Measurements from ENCODE around the gene STAU1.
"Not testable (repeated sequence)": the region's sequence is repeated elsewhere in the genome, so short reads cannot be mapped to it uniquely, and the experiment has no call there.

Gene STAU1

DNA sequence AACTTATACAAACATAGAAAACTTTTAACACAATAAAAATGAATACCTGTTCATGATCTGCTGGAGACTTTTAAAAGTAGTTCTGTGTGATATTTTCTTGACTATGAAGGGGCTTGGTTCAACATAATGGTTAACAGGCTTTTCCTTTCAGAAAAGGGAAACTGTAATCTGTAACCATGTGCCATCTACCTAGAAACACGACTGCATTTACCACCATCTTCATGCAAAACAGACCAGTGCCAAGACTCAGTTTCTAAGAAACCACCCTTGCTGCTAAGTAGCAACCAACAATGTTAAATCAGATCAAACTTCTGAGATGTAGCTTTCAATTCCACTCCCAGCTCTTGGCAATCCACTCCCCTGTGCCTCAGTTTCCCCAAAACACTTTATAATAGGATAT is 15.7 kb downstream of the STAU1 start:
- Histone ChIP-seq H3K79me2 (ENCODE audit: insufficient read depth, low read depth) (peaks cover 60% of the 10 kb centered on the region; the same call in 1 of the 2 replicates), H3K4me2 (no peak overlapping the region), H4K20me1 (ENCODE audit: insufficient read depth) (0 out of 2 replicates have a peak, but pooled peaks cover 3% of the 10 kb centered on the region), H3K4me3 (IDR thresholded peaks at IDR 0.05; ENCODE audit: insufficient read depth, low read depth, low read length) (no peak overlapping the region), H3K27me3 (ENCODE audit: insufficient read depth, low read depth) (no peaks in the 10 kb centered on the region), H3K36me3 (ENCODE audit: insufficient read depth) (no peaks in the 10 kb centered on the region; the same call in 1 of the 2 replicates), H2AFZ (ENCODE audit: low read depth) (no peak overlapping the region), H3K9ac (no peak overlapping the region), H3K27ac (no peak overlapping the region), H3K4me1 (ENCODE audit: low read depth, poor library complexity, severe bottlenecking) (peaks cover 19% of the 10 kb centered on the region)
- no peak for TF ChIP-seq CTCF (conservative IDR thresholded peaks at IDR 0.05; ENCODE audit: low read depth, low read length)

DNA sequence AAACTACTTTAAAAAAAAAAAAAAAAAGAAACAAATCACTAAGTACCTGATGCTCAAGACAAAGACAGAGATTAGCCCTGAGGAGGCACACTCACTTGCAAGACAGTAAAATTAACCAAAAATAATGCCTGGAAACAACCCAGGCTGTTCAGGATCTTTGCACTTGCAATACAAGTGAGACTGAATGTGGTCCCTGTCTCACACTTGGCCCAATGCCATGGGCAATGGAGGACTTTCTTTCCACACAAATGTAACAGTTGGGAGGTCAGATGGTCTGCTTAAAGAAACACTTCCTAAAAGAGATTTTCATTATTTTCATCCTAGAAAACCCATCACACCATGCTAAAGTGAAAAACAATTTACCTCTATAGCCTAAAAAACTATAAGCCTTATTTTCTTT is 16.2 kb downstream of the STAU1 start:
- H3K27me3 ChIP-seq (ENCODE audit: insufficient read depth, low read depth) = no peaks in the 10 kb centered on the region
- peaks cover 56% of the 10 kb centered on the region; the same call in 1 of the 2 replicates for H3K79me2 ChIP-seq (ENCODE audit: insufficient read depth, low read depth)
- no peak overlapping the region for H3K4me3 ChIP-seq (IDR thresholded peaks at IDR 0.05; ENCODE audit: insufficient read depth, low read depth, low read length)
- H3K9ac ChIP-seq = no peak overlapping the region
- H3K27ac ChIP-seq = no peak overlapping the region
- TF ChIP-seq CTCF (conservative IDR thresholded peaks at IDR 0.05; ENCODE audit: low read depth, low read length) = no peak
- no peak overlapping the region for H2AFZ ChIP-seq (ENCODE audit: low read depth)
- no peaks in the 10 kb centered on the region; the same call in 1 of the 2 replicates for H3K36me3 ChIP-seq (ENCODE audit: insufficient read depth)
- H4K20me1 ChIP-seq (ENCODE audit: insufficient read depth) = 0 out of 2 replicates have a peak, but pooled peaks cover 3% of the 10 kb centered on the region
- H3K4me1 ChIP-seq (ENCODE audit: low read depth, poor library complexity, severe bottlenecking) = peaks cover 24% of the 10 kb centered on the region
- no peak overlapping the region for H3K4me2 ChIP-seq

DNA sequence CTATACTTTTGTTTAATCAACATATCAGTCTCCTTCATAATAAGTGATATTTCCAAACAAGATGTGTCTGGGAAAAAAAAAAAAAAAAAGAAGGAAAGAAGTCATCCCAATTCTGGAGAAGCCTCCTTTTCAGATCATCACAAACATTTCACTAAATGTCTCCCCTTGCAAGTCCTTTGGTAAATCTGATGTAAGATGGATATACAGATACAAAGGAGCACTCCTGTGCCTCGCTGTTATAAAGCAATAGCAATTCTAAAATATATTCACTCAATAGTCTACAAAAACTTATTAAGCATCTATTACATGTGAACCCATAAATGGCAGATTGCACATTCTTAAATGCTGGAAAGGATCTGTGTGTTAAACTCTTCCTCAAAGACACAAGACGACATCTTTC is 17.4 kb downstream of the STAU1 start:
- H2AFZ ChIP-seq (ENCODE audit: low read depth) = no peak overlapping the region
- H4K20me1 ChIP-seq (ENCODE audit: insufficient read depth) = 0 out of 2 replicates have a peak, but pooled peaks cover 3% of the 10 kb centered on the region
- no peaks in the 10 kb centered on the region for H3K27me3 ChIP-seq (ENCODE audit: insufficient read depth, low read depth)
- H3K4me3 ChIP-seq (IDR thresholded peaks at IDR 0.05; ENCODE audit: insufficient read depth, low read depth, low read length) = no peak overlapping the region
- H3K27ac ChIP-seq = no peak overlapping the region
- peaks cover 35% of the 10 kb centered on the region for H3K4me1 ChIP-seq (ENCODE audit: low read depth, poor library complexity, severe bottlenecking)
- H3K4me2 ChIP-seq = no peak overlapping the region
- no peaks in the 10 kb centered on the region; the same call in 1 of the 2 replicates for H3K36me3 ChIP-seq (ENCODE audit: insufficient read depth)
- no peak overlapping the region for H3K9ac ChIP-seq
- no peak for TF ChIP-seq CTCF (conservative IDR thresholded peaks at IDR 0.05; ENCODE audit: low read depth, low read length)
- H3K79me2 ChIP-seq (ENCODE audit: insufficient read depth, low read depth) = peaks cover 47% of the 10 kb centered on the region; the same call in 1 of the 2 replicates

GRCh38 chr20:49169547-49169946 is 18.6 kb downstream of the STAU1 start:
- no peaks in the 10 kb centered on the region for H3K27me3 ChIP-seq (ENCODE audit: insufficient read depth, low read depth)
- H3K4me1 ChIP-seq (ENCODE audit: low read depth, poor library complexity, severe bottlenecking) = peaks cover 35% of the 10 kb centered on the region
- H4K20me1 ChIP-seq (ENCODE audit: insufficient read depth) = 0 out of 2 replicates have a peak, but pooled peaks cover 3% of the 10 kb centered on the region
- no peak for TF ChIP-seq CTCF (conservative IDR thresholded peaks at IDR 0.05; ENCODE audit: low read depth, low read length)
- H3K4me2 ChIP-seq = no peak overlapping the region
- H3K4me3 ChIP-seq (IDR thresholded peaks at IDR 0.05; ENCODE audit: insufficient read depth, low read depth, low read length) = no peak overlapping the region
- H3K79me2 ChIP-seq (ENCODE audit: insufficient read depth, low read depth) = peaks cover 41% of the 10 kb centered on the region; the same call in 1 of the 2 replicates
- no peak overlapping the region for H3K9ac ChIP-seq
- H3K36me3 ChIP-seq (ENCODE audit: insufficient read depth) = no peaks in the 10 kb centered on the region; the same call in 1 of the 2 replicates
- no peak overlapping the region for H3K27ac ChIP-seq
- no peak overlapping the region for H2AFZ ChIP-seq (ENCODE audit: low read depth)

DNA sequence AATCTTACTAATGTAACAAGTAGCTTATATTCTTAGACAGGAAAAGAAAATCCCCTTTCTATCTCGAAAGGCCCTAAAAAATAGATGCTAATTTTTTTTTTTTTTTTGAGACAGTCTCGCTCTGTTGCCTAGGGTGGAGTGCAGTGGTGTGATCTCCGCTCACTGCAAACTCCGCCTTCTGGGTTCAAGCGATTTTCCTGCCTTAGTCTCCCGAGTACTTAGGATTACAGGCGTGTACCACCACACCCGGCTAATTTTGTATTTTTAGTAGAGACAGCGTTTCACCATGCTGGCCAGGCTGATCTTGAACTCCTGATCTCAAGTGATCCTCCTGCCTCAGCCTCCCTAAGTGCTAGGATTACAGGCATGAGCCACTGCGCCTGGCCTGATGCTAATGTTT is 19.3 kb downstream of the STAU1 start:
- peaks cover 35% of the 10 kb centered on the region for H3K4me1 ChIP-seq (ENCODE audit: low read depth, poor library complexity, severe bottlenecking)
- not testable (repeated sequence) for H3K9ac ChIP-seq; H3K36me3 ChIP-seq (ENCODE audit: insufficient read depth); H3K4me2 ChIP-seq; H4K20me1 ChIP-seq (ENCODE audit: insufficient read depth); H3K4me3 ChIP-seq (IDR thresholded peaks at IDR 0.05; ENCODE audit: insufficient read depth, low read depth, low read length); H3K27ac ChIP-seq; H3K27me3 ChIP-seq (ENCODE audit: insufficient read depth, low read depth); H2AFZ ChIP-seq (ENCODE audit: low read depth)
- H3K79me2 ChIP-seq (ENCODE audit: insufficient read depth, low read depth) = peaks cover 34% of the 10 kb centered on the region; the same call in 1 of the 2 replicates
